Activated CD8-positive, alpha-beta T cell treated with anti-CD3 and anti-CD28 coated beads, Interleukin-2, amount 10 ng/mL, durations not matched to agents 7 days and 5 days (primary cell): ENCODE results near the gene LCOR. TPM values are rescaled to one million over a fixed set of nuclear protein-coding genes. Genes with fewer than 3 reads are reported as not detected.

Experiments used
- ATAC-seq: fragments of 150-1000 bp; cut with Tn5 transposase; one replicate; pipeline ENCODE4 v1.10.0; 2021; ENCODE audit warnings: moderate library complexity
- CTCF ChIA-PET: fragments of 350-600 bp; sonication (Branson Sonifier 250); formaldehyde crosslinking; loops from one replicate; lab custom pipeline; 2021; ENCODE audit warnings: antibody characterized with exemption; lab: Charles Lee
- POLR2A ChIA-PET: fragments of 350-600 bp; sonication (Branson Sonifier 250); formaldehyde crosslinking; loops from one replicate; lab custom pipeline; 2021; ENCODE audit warnings: antibody characterized with exemption; lab: Charles Lee
- DNase-seq: peaks from one replicate; pipeline ENCODE4 v3.0.0-alpha.2; 2020
- H3K27ac Mint-ChIP-seq: one replicate; pipeline ENCODE4 v1.8.0; 2021; ENCODE audit warnings: mild to moderate bottlenecking, mixed read lengths
- H3K27me3 Mint-ChIP-seq: one replicate; pipeline ENCODE4 v1.8.0; 2021; ENCODE audit warnings: low read depth, mixed read lengths
- H3K36me3 Mint-ChIP-seq: one replicate; pipeline ENCODE4 v1.8.0; 2021; ENCODE audit warnings: low read depth, mixed read lengths
- H3K4me1 Mint-ChIP-seq: one replicate; pipeline ENCODE4 v1.8.0; 2021; ENCODE audit warnings: low read depth, mixed read lengths
- H3K4me3 Mint-ChIP-seq: one replicate; pipeline ENCODE4 v1.8.0; 2021; ENCODE audit warnings: mild to moderate bottlenecking, mixed read lengths
- H3K9me3 Mint-ChIP-seq: one replicate; pipeline ENCODE4 v1.8.0; 2022; ENCODE audit warnings: mixed read lengths; ENCODE audit not compliant: insufficient read depth
- total RNA-seq, 2 experiments: library from RNA; stranded (reverse); gene quantifications; one replicate each; pipeline ENCODE4 v1.2.3, GENCODE V29; 2021

LCOR gene
- total RNA-seq, 2 experiments from 2014 or later = 36.6 to 37.4 TPM

- ChIA-PET CTCF (interaction anchor here (1.3 to 3.1 kb wide), 3 partner anchors 10 to 62 kb away, joined by 4 to 14 read pairs (median 6); no protein-coding TSS in a partner anchor), POLR2A (interaction anchor here (1.4 kb wide), 1 partner anchor 15 kb away, joined by 3 read pairs; no protein-coding TSS in a partner anchor)
- DNase-seq (no peak), ATAC-seq (no peak)
- Mint-ChIP-seq H3K9me3 (no peaks in the 10 kb centered on the region), H3K27me3 (no peaks in the 10 kb centered on the region), H3K4me3 (no peak overlapping the region), H3K4me1 (peaks cover 14% of the 10 kb centered on the region), H3K36me3 (no peaks in the 10 kb centered on the region), H3K27ac (no peak overlapping the region)
Observed at GRCh38 chr10:96975136-96975535, 143.0 kb downstream of the LCOR start.

GRCh38 chr10:96978621-96979154, 146.6 kb downstream of the LCOR start:
- Mint-ChIP-seq H3K4me1 (peaks cover 14% of the 10 kb centered on the region), H3K27ac (no peak overlapping the region), H3K27me3 (no peaks in the 10 kb centered on the region), H3K4me3 (no peak overlapping the region), H3K36me3 (peaks cover 17% of the 10 kb centered on the region), H3K9me3 (no peaks in the 10 kb centered on the region)
- DNase-seq (no peak), ATAC-seq (no peak)
- ChIA-PET CTCF (interaction anchor here (1.8 kb wide), 2 partner anchors 47 to 68 kb away, joined by 6 to 10 read pairs; no protein-coding TSS in a partner anchor), POLR2A (no interaction called here)

GRCh38 chr10:96982149-96982930, 150.2 kb downstream of the LCOR start:
- Mint-ChIP-seq H3K4me1 (peaks cover 25% of the 10 kb centered on the region), H3K4me3 (no peak overlapping the region), H3K36me3 (peaks cover 17% of the 10 kb centered on the region), H3K27ac (no peak overlapping the region), H3K9me3 (no peaks in the 10 kb centered on the region), H3K27me3 (no peaks in the 10 kb centered on the region)
- DNase-seq = no peak
- ChIA-PET CTCF (interaction anchor here (0.8 to 1.2 kb wide), 2 partner anchors 43 to 55 kb away, joined by 3 read pairs; no protein-coding TSS in a partner anchor), POLR2A (no interaction called here)
- ATAC-seq = no peak

GRCh38 chr10:96984541-96985131, 152.5 kb downstream of the LCOR start:
- ChIA-PET POLR2A (interaction anchor here (0.6 kb wide), 1 partner anchor 20 kb away, joined by 3 read pairs; no protein-coding TSS in a partner anchor), CTCF (interaction anchor here (0.8 to 3.6 kb wide), 8 partner anchors 9 to 344 kb away, joined by 3 to 20 read pairs (median 4); no protein-coding TSS in a partner anchor)
- H3K27me3 Mint-ChIP-seq = no peaks in the 10 kb centered on the region
- H3K4me3 Mint-ChIP-seq = peak overlapping the region; percentile 51
- peaks cover 11% of the 10 kb centered on the region for H3K4me1 Mint-ChIP-seq
- no peaks in the 10 kb centered on the region for H3K9me3 Mint-ChIP-seq
- peak overlapping the region; percentile 22 for H3K27ac Mint-ChIP-seq
- peaks cover 17% of the 10 kb centered on the region for H3K36me3 Mint-ChIP-seq
- ATAC-seq (peak; percentile 73), DNase-seq (peak; percentile 29)

GRCh38 chr10:96986200-96986856, 154.2 kb downstream of the LCOR start:
- H3K36me3 Mint-ChIP-seq = peaks cover 10% of the 10 kb centered on the region
- peaks cover 11% of the 10 kb centered on the region for H3K4me1 Mint-ChIP-seq
- no peak for ATAC-seq
- no peak overlapping the region for H3K27ac Mint-ChIP-seq
- no peaks in the 10 kb centered on the region for H3K27me3 Mint-ChIP-seq
- no peaks in the 10 kb centered on the region for H3K9me3 Mint-ChIP-seq
- ChIA-PET CTCF (interaction anchor here (1.5 to 3.6 kb wide), 2 partner anchors 10 to 38 kb away, joined by 4 to 20 read pairs; no protein-coding TSS in a partner anchor), POLR2A (no interaction called here)
- no peak overlapping the region for H3K4me3 Mint-ChIP-seq
- DNase-seq = no peak

GRCh38 chr10:96987141-96987841, 155.2 kb downstream of the LCOR start:
- Mint-ChIP-seq H3K36me3 (peaks cover 3% of the 10 kb centered on the region), H3K4me3 (no peak overlapping the region), H3K27me3 (no peaks in the 10 kb centered on the region), H3K9me3 (no peaks in the 10 kb centered on the region), H3K27ac (no peak overlapping the region), H3K4me1 (peaks cover 11% of the 10 kb centered on the region)
- ChIA-PET POLR2A (no interaction called here), CTCF (interaction anchor here (0.9 to 3.6 kb wide), 3 partner anchors 9 to 223 kb away, joined by 4 to 20 read pairs (median 4); no protein-coding TSS in a partner anchor)
- ATAC-seq = no peak
- DNase-seq = no peak

- no peak overlapping the region for H3K27ac Mint-ChIP-seq
- no peaks in the 10 kb centered on the region for H3K27me3 Mint-ChIP-seq
- peaks cover 14% of the 10 kb centered on the region for H3K4me1 Mint-ChIP-seq
- H3K9me3 Mint-ChIP-seq = no peaks in the 10 kb centered on the region
- ChIA-PET CTCF (interaction anchor here (0.9 to 3.6 kb wide), 3 partner anchors 8 to 223 kb away, joined by 4 to 20 read pairs (median 4); no protein-coding TSS in a partner anchor), POLR2A (no interaction called here)
- H3K36me3 Mint-ChIP-seq = peaks cover 2% of the 10 kb centered on the region
- no peak for ATAC-seq
- no peak overlapping the region for H3K4me3 Mint-ChIP-seq
- no peak for DNase-seq
Observed at GRCh38 chr10:96987842-96988175, 155.7 kb downstream of the LCOR start.

- no peak overlapping the region for H3K27ac Mint-ChIP-seq
- DNase-seq = no peak
- H3K4me1 Mint-ChIP-seq = peaks cover 15% of the 10 kb centered on the region
- H3K36me3 Mint-ChIP-seq = no peaks in the 10 kb centered on the region
- no peaks in the 10 kb centered on the region for H3K27me3 Mint-ChIP-seq
- no peaks in the 10 kb centered on the region for H3K9me3 Mint-ChIP-seq
- no peak for ATAC-seq
- POLR2A ChIA-PET = no interaction called here
- CTCF ChIA-PET = no interaction called here
- no peak overlapping the region for H3K4me3 Mint-ChIP-seq
Observed at GRCh38 chr10:96988426-96988825, 156.3 kb downstream of the LCOR start.

GRCh38 chr10:96991313-96991841, 159.3 kb downstream of the LCOR start:
- DNase-seq = no peak
- H3K27ac Mint-ChIP-seq = no peak overlapping the region
- no peak for ATAC-seq
- no peak overlapping the region for H3K4me3 Mint-ChIP-seq
- H3K9me3 Mint-ChIP-seq = no peaks in the 10 kb centered on the region
- no peaks in the 10 kb centered on the region for H3K36me3 Mint-ChIP-seq
- POLR2A ChIA-PET = no interaction called here
- peaks cover 4% of the 10 kb centered on the region for H3K4me1 Mint-ChIP-seq
- no peaks in the 10 kb centered on the region for H3K27me3 Mint-ChIP-seq
- CTCF ChIA-PET = interaction anchor here (1.5 kb wide), 1 partner anchor 616 kb away, joined by 3 read pairs; no protein-coding TSS in a partner anchor

GRCh38 chr10:96992721-96993120, 160.6 kb downstream of the LCOR start:
- CTCF ChIA-PET = interaction anchor here (1.5 kb wide), 1 partner anchor 618 kb away, joined by 3 read pairs; no protein-coding TSS in a partner anchor
- Mint-ChIP-seq H3K9me3 (no peaks in the 10 kb centered on the region), H3K27me3 (no peaks in the 10 kb centered on the region), H3K27ac (no peak overlapping the region), H3K36me3 (no peaks in the 10 kb centered on the region), H3K4me3 (no peak overlapping the region), H3K4me1 (peaks cover 4% of the 10 kb centered on the region)
- ATAC-seq (no peak), DNase-seq (no peak)
- POLR2A ChIA-PET = interaction anchor here (0.6 kb wide), 1 partner anchor 12 kb away, joined by 3 read pairs; no protein-coding TSS in a partner anchor
